Measurements from ENCODE around the gene NFATC2. TPM values are rescaled to one million over a fixed set of nuclear protein-coding genes. Genes with fewer than 3 reads are reported as not detected.
A peak's percentile ranks its signal among the peaks of the same experiment; 100 is the strongest.

NFATC2 gene
- total and polyA plus RNA-seq, 12 donors, result 0.61 to 7.7 (median 4.0) TPM

DNA sequence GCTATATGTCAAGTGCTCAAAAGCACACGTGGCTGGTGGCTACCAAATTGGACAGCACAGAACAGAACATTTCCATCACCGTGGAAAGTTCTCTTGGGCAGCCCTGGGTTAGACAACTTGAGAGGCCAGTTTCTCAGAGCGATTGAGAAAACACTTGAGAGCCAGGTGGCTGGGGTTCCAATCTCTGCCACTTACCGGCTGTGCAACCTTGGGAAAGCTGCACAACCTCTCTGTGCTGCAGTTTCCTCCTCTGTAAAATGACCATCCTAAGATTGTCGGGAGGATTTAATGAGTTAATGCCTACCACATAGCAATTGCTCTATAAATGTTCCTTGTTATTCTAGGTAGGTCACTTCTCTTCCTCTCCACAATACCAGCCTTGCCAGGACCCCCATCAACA is 25.1 kb upstream of the NFATC2 start:
- H3K4me1 ChIP-seq (replicated peaks in 1 of 2), result peaks cover 11 to 16% of the 10 kb centered on the region in 2 donors
- peaks cover 7% of the 10 kb centered on the region for H3K27me3 ChIP-seq
- no peaks in the 10 kb centered on the region for H3K36me3 ChIP-seq (replicated peaks in 1 of 2)
- intact Hi-C loops (cut with DNase I), result no loop called here
- TF ChIP-seq CTCF (IDR thresholded peaks at IDR 0.05) (no peak), POLR2A (IDR thresholded peaks at IDR 0.05) (no peak)
- 84 to 90% (median 86%) methylated on average over 4 to 5 of the region's 5 CpGs for WGBS, 4 donors
- DNase-seq, result no peak
- H3K27ac ChIP-seq, result no peak overlapping the region
- H3K9me3 ChIP-seq (replicated peaks in 1 of 3), result no peaks in the 10 kb centered on the region
- H3K4me3 ChIP-seq, result no peak overlapping the region

- H3K36me3 ChIP-seq (replicated peaks in 1 of 2), result no peaks in the 10 kb centered on the region
- intact Hi-C loops (cut with DNase I), result no loop called here
- no peaks in the 10 kb centered on the region for H3K9me3 ChIP-seq (replicated peaks in 1 of 3)
- 79 to 92% (median 84%) methylated on average over 3 to 4 of the region's 4 CpGs for WGBS, 4 donors
- no peak for DNase-seq
- TF ChIP-seq POLR2A (IDR thresholded peaks at IDR 0.05), result no peak
- TF ChIP-seq CTCF (IDR thresholded peaks at IDR 0.05), result no peak
- H3K4me3 ChIP-seq, result no peak overlapping the region
- peaks cover 13 to 26% of the 10 kb centered on the region in 2 donors for H3K4me1 ChIP-seq (replicated peaks in 1 of 2)
- peaks cover 7% of the 10 kb centered on the region for H3K27me3 ChIP-seq
- H3K27ac ChIP-seq, result no peak overlapping the region
Measured at GRCh38 chr20:51566594-51566993, 24.1 kb upstream of the NFATC2 start.

DNA sequence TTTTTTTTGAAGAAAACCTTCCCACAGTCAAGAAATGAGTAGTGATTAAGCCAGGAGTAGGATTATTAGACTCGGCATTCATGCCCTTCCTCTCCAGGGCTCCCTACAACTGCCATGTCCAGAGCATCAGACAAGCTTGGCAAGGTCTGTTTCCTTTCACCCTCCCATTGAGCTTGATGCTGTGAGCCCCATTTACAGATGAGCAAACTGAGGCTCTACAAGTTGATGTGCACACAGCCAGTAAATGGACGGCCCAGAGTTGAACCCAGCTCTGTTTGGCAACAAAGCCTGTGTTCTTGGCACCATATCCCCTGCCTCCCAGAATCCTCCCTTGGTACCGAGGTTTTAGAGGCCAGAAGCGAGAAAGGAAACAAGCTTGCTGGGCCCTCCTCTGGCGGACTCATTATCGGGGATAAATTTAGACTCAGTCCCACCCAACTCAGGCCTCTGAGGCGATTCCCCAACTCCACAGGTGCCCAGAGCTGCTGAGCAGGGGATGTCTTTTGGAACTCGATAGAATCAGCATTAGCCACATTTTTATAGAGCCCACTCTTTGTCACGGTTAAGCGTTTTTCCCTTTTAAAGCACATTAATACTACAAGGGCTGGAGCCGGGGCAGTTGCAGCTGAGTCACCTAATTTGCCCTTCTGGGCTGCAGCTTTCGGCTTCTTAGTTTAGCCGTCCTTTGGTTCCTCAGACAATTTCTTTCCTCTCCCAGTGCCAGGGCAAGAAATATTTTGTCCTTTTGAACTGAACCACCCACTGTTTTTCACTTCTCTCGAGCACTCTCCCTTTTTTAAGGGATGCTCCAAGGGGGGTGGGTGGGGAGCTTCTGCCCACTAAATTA is 23.0 kb upstream of the NFATC2 start:
- TF ChIP-seq CTCF (IDR thresholded peaks at IDR 0.05) (no peak), POLR2A (IDR thresholded peaks at IDR 0.05) (no peak)
- no peaks in the 10 kb centered on the region for H3K36me3 ChIP-seq (replicated peaks in 1 of 2)
- peaks cover 11% of the 10 kb centered on the region for H3K27me3 ChIP-seq
- 29 to 41% (median 38%) methylated on average over 13 to 14 of the region's 14 CpGs for WGBS, 4 donors
- intact Hi-C loops (cut with DNase I), result no loop called here
- H3K4me3 ChIP-seq, result no peak overlapping the region
- H3K4me1 ChIP-seq (replicated peaks in 1 of 2), result peaks cover 17 to 35% of the 10 kb centered on the region in 2 donors
- H3K27ac ChIP-seq, result peak overlapping the region in 1 of 5 donors; percentile 20
- peak in 3 of 7 donors; percentile 21 to 55 (median 32) for DNase-seq
- H3K9me3 ChIP-seq (replicated peaks in 1 of 3), result no peaks in the 10 kb centered on the region

DNA sequence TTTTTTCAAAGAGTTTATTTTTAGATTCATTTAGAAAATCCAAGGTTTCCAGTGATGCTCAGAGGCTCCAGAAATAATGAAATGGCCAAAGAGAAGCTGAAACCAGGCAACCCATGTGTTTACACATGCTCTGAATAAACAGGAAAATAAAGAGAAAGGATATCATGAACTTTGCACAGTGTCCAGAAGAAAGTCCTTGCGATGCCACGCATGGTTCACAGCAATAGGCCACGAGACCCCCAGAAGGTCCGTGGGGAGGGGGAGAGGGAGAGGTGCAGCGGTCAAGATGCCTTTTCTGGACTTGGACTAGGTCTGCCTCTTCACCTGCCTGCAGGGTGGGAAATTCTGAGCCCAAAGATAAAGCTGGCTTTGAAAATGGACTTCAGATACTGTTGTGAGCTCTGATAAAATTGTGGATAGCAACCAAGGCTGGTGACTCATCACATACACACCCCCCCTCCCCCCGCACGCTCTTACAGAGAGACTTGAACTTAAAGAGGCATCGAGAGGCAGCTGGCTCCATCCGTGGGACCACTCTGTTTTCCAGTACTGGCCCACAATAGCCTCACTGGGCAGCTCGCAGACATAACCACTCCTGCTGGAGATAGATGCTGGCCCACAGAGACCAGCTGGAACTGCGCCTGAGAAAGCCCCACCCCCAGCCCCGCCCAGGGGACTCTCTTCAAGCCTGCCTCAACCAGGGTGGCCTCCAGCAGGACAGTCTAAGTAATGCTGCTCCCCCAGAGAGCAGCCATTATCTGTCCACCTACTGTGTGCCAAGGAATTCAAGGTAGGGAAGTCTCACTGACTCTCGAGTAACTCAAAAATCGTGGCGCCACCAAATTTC is 21.2 kb upstream of the NFATC2 start:
- intact Hi-C loops (cut with DNase I), result no loop called here
- Histone ChIP-seq H3K4me1 (replicated peaks in 1 of 2) (peaks cover 17 to 38% of the 10 kb centered on the region in 2 donors), H3K36me3 (replicated peaks in 1 of 2) (no peaks in the 10 kb centered on the region), H3K27ac (peak overlapping the region in 3 of 5 donors; percentile 18 to 80 (median 64)), H3K4me3 (peak overlapping the region in 2 of 4 donors; percentile 21 to 47), H3K27me3 (peaks cover 23% of the 10 kb centered on the region), H3K9me3 (replicated peaks in 1 of 3) (no peaks in the 10 kb centered on the region)
- 26 to 35% (median 33%) methylated on average over 11 to 15 of the region's 15 CpGs for WGBS, 4 donors
- DNase-seq, result peak; percentile 56 to 83 (median 71)
- TF ChIP-seq POLR2A (IDR thresholded peaks at IDR 0.05) (peak in 1 of 2 donors; percentile 20), CTCF (IDR thresholded peaks at IDR 0.05) (no peak)
